Pancreas (tissue), 10 donors: ENCODE data around the gene IGLL5. TPM values are rescaled to one million over a fixed set of nuclear protein-coding genes. Genes with fewer than 3 reads are reported as not detected.

Source experiments
- ATAC-seq, 4 donors: fragments of 200-7000 bp; cut with Tn5 transposase; one replicate each; pipeline versions ENCODE4 v1.8.0 to v1.9.1; 2020; ENCODE audit warnings: mild to moderate bottlenecking in 4 of 4, moderate library complexity in 4 of 4
- DNase-seq, 6 donors: peaks; one replicate each; pipeline ENCODE4 v3.0.0-alpha.2; 2020
- FAIRE-seq: peaks from 2 replicates; lab custom pipeline; 2012; peaks lifted over from hg19 to GRCh38; lab: Jason Lieb, UNC
- H3K27ac ChIP-seq, 4 donors: fragments of 200-600 bp; sonication (generic); 1 replicate in 3 of 4; 2 replicates in 1 of 4; pipeline versions ENCODE4 v1.5.0 to v1.8.0; 2020
- H3K27me3 ChIP-seq, 4 donors: fragments of 200-600 bp; one replicate each; pipeline ENCODE4 v1.8.0; 2021
- H3K36me3 ChIP-seq, 3 donors: fragments of 200-600 bp; sonication (generic) in 1 of 3; one replicate each; pipeline versions ENCODE4 v1.5.0 to v1.8.0; 2020 to 2021
- H3K4me1 ChIP-seq, 3 donors: fragments of 200-600 bp; one replicate each; pipeline ENCODE4 v1.8.0; 2021
- H3K4me3 ChIP-seq, 4 donors: fragments of 200-600 bp; sonication (generic) in 2 of 4; one replicate each; pipeline versions ENCODE4 v1.5.0 to v1.8.0; 2020 to 2021
- H3K9me3 ChIP-seq, 4 donors: fragments of 200-600 bp; one replicate each; pipeline ENCODE4 v1.8.0; 2021
- CTCF ChIP-seq, 4 donors: fragments of 200-600 bp; sonication (generic) in 3 of 4; IDR thresholded peaks; one replicate each; pipeline versions ENCODE4 v1.5.0 to v1.8.0; 2021; ENCODE audit warnings: antibody characterized with exemption in 4 of 4
- WGBS, 2 donors: extraction: QIAGEN DNeasy Blood & Tissue Kit; methylation state at CpG; one replicate each; pipeline ENCODE4 v1.1.7; 2013; 5-methylcytosine and 5-hydroxymethylcytosine counted together
- intact Hi-C, 3 donors: fragments of 100-400 bp; cut with DNase I; formaldehyde crosslinking; loops; one replicate each; pipeline versions ENCODE4 v1.11.1 to v1.14.2; 2022
- polyA plus RNA-seq, 2 donors: library from polyadenylated mRNA; stranded (reverse); fragments of 200-250 nt; gene quantifications; one replicate each; pipeline ENCODE4 v1.2.3, GENCODE V29; 2013
- total RNA-seq, 6 donors: library from RNA; stranded (reverse); fragmentation: NEBNext Ultra II Directional in 4 of 6; extraction: Animal tissue kit (Norgen Biotek cat#: 25700) in 4 of 6; gene quantifications; one replicate each; pipeline versions ENCODE4 v1.2.1 to v1.2.4, GENCODE V29; 2021 to 2023
- donor health status: healthy with polysubstance abuse.
- donor health status: DM: no; HTN: no; CAD: no; lungs with moderate emphysema.
- donor health status: DM: no; HTN: no; CAD: no.
- donor health status: control.
- donor health status: control.
- donor health status: Bipolar disorder and iron deficiency.
- donor health status: DM: yes; HTN: yes; CAD: no.
- donor health status: DM: no; HTN: no; CAD: no.
- donor health status: DM: no; HTN: no; CAD: no.
- donor health status: DM: yes; HTN: yes; CAD: no.

The IGLL5 gene
- total and polyA plus RNA-seq, 8 donors = 0.23 to 26.3 (median 0.72) TPM; not detected in 3

DNA sequence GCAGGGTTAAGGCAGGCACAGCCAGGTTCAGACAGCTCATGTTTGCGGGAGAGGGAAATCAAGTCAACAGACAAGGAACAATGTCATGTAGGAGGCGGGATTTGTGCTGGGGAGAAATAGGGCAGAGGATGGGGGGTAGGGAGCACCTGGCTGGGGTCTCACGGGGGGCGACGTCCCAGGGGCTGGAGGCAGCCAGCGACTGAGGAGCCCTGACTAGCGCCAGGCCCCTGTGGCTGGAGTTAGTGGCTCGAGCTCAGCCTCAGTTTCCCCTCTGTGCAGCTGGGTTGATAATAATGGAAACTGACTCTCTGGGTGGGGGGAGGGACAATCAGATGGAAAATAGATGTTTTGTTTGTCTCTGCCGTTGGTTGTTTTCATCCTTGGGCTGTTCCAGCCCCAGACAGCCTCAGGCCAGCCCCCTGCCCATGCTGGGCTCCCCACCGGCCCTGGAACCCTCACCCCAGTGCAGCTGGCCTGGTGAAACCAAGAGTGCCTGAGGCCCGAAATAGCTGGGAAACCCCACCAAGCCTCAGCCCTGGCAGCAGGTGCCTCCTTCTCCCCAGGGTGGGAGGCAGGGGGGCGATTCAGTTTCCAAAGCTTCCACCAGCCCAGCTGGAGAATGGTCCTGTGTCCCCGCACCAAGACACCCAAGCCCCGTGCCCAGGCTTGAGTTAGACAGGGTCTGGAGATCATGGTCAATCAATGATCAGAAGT is 44.1 kb downstream of the IGLL5 start:
- no peak for TF ChIP-seq CTCF (IDR thresholded peaks at IDR 0.05)
- H3K36me3 ChIP-seq = no peaks in the 10 kb centered on the region
- no peaks in the 10 kb centered on the region for H3K27me3 ChIP-seq
- FAIRE-seq = no peak
- no peaks in the 10 kb centered on the region for H3K4me1 ChIP-seq
- DNase-seq = no peak
- intact Hi-C loops = no loop called here
- H3K27ac ChIP-seq = no peak overlapping the region
- 63 to 68% methylated on average over 14 of the region's 14 CpGs for WGBS, 2 donors
- H3K4me3 ChIP-seq = no peak overlapping the region
- no peak for ATAC-seq
- H3K9me3 ChIP-seq = no peaks in the 10 kb centered on the region

DNA sequence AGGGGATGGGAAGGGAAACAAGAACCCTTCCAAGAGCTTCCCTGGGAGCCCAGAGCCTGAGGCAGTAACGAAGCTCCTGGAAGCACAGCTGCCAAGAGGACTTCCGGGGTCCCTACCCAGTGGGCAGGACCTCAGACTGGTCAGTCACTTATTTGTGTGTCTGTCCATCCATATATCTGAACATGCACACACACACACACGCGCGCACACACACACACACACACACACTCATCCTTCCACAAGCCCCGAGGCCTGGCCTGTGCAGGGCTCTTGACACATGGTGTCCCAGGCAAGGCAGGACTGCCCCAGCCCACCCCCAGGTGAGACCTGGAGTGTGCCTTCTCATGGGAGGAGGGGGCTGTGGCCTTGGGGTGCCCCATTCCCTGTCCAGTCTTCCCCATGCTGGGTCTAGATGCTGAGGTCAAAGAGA is 44.9 kb downstream of the IGLL5 start:
- intact Hi-C loops = no loop called here
- DNase-seq (no peak), FAIRE-seq (no peak), ATAC-seq (no peak)
- Histone ChIP-seq H3K4me3 (no peak overlapping the region), H3K27ac (no peak overlapping the region), H3K27me3 (no peaks in the 10 kb centered on the region), H3K9me3 (no peaks in the 10 kb centered on the region), H3K4me1 (no peaks in the 10 kb centered on the region), H3K36me3 (no peaks in the 10 kb centered on the region)
- 58 to 80% methylated on average over 6 of the region's 6 CpGs for WGBS, 2 donors
- TF ChIP-seq CTCF (IDR thresholded peaks at IDR 0.05) = no peak

DNA sequence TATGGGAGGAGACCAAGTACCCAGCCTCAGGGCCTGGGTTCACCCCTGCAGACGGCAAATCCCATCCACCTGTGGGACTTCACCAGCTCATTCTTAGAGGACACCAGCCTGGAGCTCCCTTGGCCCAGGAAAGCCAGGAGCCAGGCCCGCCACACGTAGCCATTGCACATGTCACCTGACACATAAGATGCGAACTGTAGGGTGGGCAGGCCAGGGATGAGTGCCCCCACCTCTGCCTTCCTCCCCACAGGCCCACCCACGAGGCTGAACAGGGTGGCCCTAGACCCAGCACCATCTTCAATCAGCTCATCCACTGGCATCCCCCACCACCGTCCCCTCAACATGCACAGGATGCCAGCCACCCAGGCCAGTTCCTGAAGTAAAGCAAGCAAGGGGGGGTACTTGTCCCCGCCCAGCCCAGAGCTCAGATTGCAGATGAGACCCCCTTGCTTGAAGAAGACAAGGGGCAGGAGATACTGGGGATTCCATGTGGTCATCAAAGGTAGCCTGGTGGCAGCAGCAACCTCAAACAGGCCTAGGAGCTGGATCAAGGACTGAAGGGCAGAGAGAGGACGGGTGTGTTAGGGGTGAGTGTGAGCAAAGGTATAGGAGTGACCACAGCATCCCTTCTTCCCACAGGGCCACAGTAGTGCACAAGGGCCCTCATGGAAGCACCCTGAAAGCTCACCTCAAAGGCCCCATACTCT is 45.6 kb downstream of the IGLL5 start:
- Histone ChIP-seq H3K27me3 (no peaks in the 10 kb centered on the region), H3K9me3 (no peaks in the 10 kb centered on the region), H3K4me3 (no peak overlapping the region), H3K36me3 (no peaks in the 10 kb centered on the region), H3K4me1 (no peaks in the 10 kb centered on the region), H3K27ac (no peak overlapping the region)
- no peak for TF ChIP-seq CTCF (IDR thresholded peaks at IDR 0.05)
- 85 to 94% methylated on average over 8 of the region's 8 CpGs for WGBS, 2 donors
- no peak for ATAC-seq
- FAIRE-seq = no peak
- intact Hi-C loops = no loop called here
- no peak for DNase-seq

GRCh38 chr22:22933807-22934542 is 46.4 kb downstream of the IGLL5 start:
- no peak for ATAC-seq
- Histone ChIP-seq H3K27me3 (no peaks in the 10 kb centered on the region), H3K4me1 (no peaks in the 10 kb centered on the region), H3K9me3 (no peaks in the 10 kb centered on the region), H3K27ac (no peak overlapping the region), H3K36me3 (no peaks in the 10 kb centered on the region), H3K4me3 (no peak overlapping the region)
- TF ChIP-seq CTCF (IDR thresholded peaks at IDR 0.05) = no peak
- no peak for DNase-seq
- WGBS, 2 donors = 83 to 84% methylated on average over 10 of the region's 10 CpGs
- intact Hi-C loops = no loop called here
- FAIRE-seq = no peak
